ENCODE results near the gene PRTFDC1.

The PRTFDC1 gene

GRCh38 chr10:24897326-24897926 is 55.0 kb downstream of the PRTFDC1 start:
- no peak for DNase-seq
- TF ChIP-seq EZH2phosphoT487 (IDR thresholded peaks at IDR 0.05; ENCODE audit: low read length), result no peak
- no peak for TF ChIP-seq EZH2 (optimal IDR thresholded peaks at IDR 0.05; ENCODE audit: low read depth, low read length)
- no peak for TF ChIP-seq CTCF (IDR thresholded peaks at IDR 0.05; ENCODE audit: low read length)
- Histone ChIP-seq H3K9me2 (replicated peaks; ENCODE audit: insufficient read depth, low read length) (no peaks in the 10 kb centered on the region), H3K36me3 (replicated peaks; ENCODE audit: insufficient read depth, low read length) (no peaks in the 10 kb centered on the region), H2AFZ (ENCODE audit: low read length) (no peak overlapping the region), H3F3A (ENCODE audit: insufficient read depth, low read length) (peaks cover 23% of the 10 kb centered on the region), H3K27me3 (replicated peaks; ENCODE audit: insufficient read depth, low read length) (no peaks in the 10 kb centered on the region), H3K9ac (ENCODE audit: low read length) (no peak overlapping the region), H3K27ac (ENCODE audit: low read length) (no peak overlapping the region), H3K79me2 (ENCODE audit: low read length) (no peaks in the 10 kb centered on the region), H3K4me3 (ENCODE audit: low read length) (no peak overlapping the region), H4K20me1 (ENCODE audit: insufficient read depth, low read length) (no peaks in the 10 kb centered on the region), H3K4me1 (ENCODE audit: low read length) (peaks cover 26% of the 10 kb centered on the region), H3K4me2 (ENCODE audit: low read depth, low read length) (no peak overlapping the region), H3K9me3 (replicated peaks; ENCODE audit: insufficient read depth, low read length) (no peaks in the 10 kb centered on the region)

- Histone ChIP-seq H3K36me3 (replicated peaks; ENCODE audit: insufficient read depth, low read length) (no peaks in the 10 kb centered on the region), H3F3A (ENCODE audit: insufficient read depth, low read length) (no peaks in the 10 kb centered on the region), H3K79me2 (ENCODE audit: low read length) (no peaks in the 10 kb centered on the region), H3K9me2 (replicated peaks; ENCODE audit: insufficient read depth, low read length) (no peaks in the 10 kb centered on the region), H3K4me2 (ENCODE audit: low read depth, low read length) (no peak overlapping the region), H3K27me3 (replicated peaks; ENCODE audit: insufficient read depth, low read length) (no peaks in the 10 kb centered on the region), H3K9me3 (replicated peaks; ENCODE audit: insufficient read depth, low read length) (no peaks in the 10 kb centered on the region), H3K27ac (ENCODE audit: low read length) (no peak overlapping the region), H4K20me1 (ENCODE audit: insufficient read depth, low read length) (no peaks in the 10 kb centered on the region), H3K4me1 (ENCODE audit: low read length) (0 out of 2 replicates have a peak, but pooled peaks cover 4% of the 10 kb centered on the region), H3K9ac (ENCODE audit: low read length) (no peak overlapping the region), H2AFZ (ENCODE audit: low read length) (no peak overlapping the region), H3K4me3 (ENCODE audit: low read length) (no peak overlapping the region)
- TF ChIP-seq EZH2 (optimal IDR thresholded peaks at IDR 0.05; ENCODE audit: low read depth, low read length), result no peak
- TF ChIP-seq EZH2phosphoT487 (IDR thresholded peaks at IDR 0.05; ENCODE audit: low read length), result no peak
- no peak for TF ChIP-seq CTCF (IDR thresholded peaks at IDR 0.05; ENCODE audit: low read length)
- no peak for DNase-seq
Measured at GRCh38 chr10:24894728-24895127, 57.7 kb downstream of the PRTFDC1 start.

- Histone ChIP-seq H3F3A (ENCODE audit: insufficient read depth, low read length) (no peaks in the 10 kb centered on the region), H3K9me3 (replicated peaks; ENCODE audit: insufficient read depth, low read length) (no peaks in the 10 kb centered on the region), H4K20me1 (ENCODE audit: insufficient read depth, low read length) (no peaks in the 10 kb centered on the region), H3K4me3 (ENCODE audit: low read length) (no peak overlapping the region), H3K79me2 (ENCODE audit: low read length) (no peaks in the 10 kb centered on the region), H3K27me3 (replicated peaks; ENCODE audit: insufficient read depth, low read length) (no peaks in the 10 kb centered on the region), H3K36me3 (replicated peaks; ENCODE audit: insufficient read depth, low read length) (no peaks in the 10 kb centered on the region), H2AFZ (ENCODE audit: low read length) (no peak overlapping the region), H3K4me1 (ENCODE audit: low read length) (0 out of 2 replicates have a peak, but pooled peaks cover under 1% of the 10 kb centered on the region), H3K4me2 (ENCODE audit: low read depth, low read length) (no peak overlapping the region), H3K27ac (ENCODE audit: low read length) (no peak overlapping the region), H3K9ac (ENCODE audit: low read length) (no peak overlapping the region), H3K9me2 (replicated peaks; ENCODE audit: insufficient read depth, low read length) (no peaks in the 10 kb centered on the region)
- no peak for DNase-seq
- TF ChIP-seq EZH2 (optimal IDR thresholded peaks at IDR 0.05; ENCODE audit: low read depth, low read length), result no peak
- TF ChIP-seq EZH2phosphoT487 (IDR thresholded peaks at IDR 0.05; ENCODE audit: low read length), result no peak
- no peak for TF ChIP-seq CTCF (IDR thresholded peaks at IDR 0.05; ENCODE audit: low read length)
Measured at GRCh38 chr10:24894309-24894708, 58.1 kb downstream of the PRTFDC1 start.
